OCI-LY3 (cell line): Measurements from ENCODE around the gene PTPRD.

Experiments used
- CTCF ChIP-seq: fragments of 200-600, 300-600 bp; sonication (generic); IDR thresholded peaks from 2 replicates; pipeline ENCODE4 v1.5.1; 2014; ENCODE audit warnings: antibody characterized with exemption, low read length, low read depth
- EZH2phosphoT487 ChIP-seq: fragments of 200-600 bp; shearing (Covaris generic); IDR thresholded peaks from 2 replicates; pipeline ENCODE4 v1.6.1; 2018; ENCODE audit warnings: antibody characterized with exemption, mixed run types, low read depth

DNA sequence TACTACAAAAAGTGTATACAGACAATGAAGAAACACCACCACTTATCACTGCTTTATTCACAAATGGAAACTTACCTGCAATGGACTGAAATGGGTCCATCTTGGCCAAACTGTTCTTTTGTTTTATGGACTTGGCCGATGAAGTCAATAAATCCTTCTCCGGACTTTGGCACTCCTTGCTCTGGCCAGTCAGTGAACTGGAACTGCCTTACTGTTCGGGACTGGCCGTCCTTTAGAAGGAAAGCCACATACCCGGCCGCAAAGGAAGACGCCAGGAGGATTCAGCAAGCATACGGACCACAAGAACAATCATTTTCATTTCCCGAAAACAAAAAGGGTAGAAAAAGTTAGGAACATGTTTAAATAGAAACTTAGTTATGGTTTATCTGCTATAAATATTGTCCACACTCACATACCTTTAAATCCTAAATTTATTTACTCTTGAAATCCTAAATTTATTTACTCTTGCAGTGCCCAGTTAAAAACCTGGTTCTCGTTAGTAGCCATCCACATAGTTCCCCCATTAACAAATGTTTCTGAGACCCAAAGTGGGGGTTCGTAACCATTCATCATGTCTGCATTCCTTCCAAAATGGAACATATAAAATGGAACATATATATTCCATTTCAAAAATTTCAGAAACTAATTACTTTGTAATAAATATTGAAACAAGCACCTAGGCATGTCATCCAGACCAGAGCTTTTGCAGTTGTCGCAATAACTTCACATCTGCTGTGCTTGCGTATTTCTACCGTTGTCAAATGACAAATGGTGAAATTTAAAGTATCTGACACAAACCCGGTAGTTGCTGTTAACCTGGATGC lies 2281.1 kb downstream of the PTPRD start:
- TF ChIP-seq CTCF, result no peak
- TF ChIP-seq EZH2phosphoT487, result no peak
